GM12873 (cell line): ENCODE data around the gene RUBCNL.

Source experiments
- TF ChIP-seq, protein P1 (sequence below): IDR thresholded peaks from 2 replicates; pipeline ENCODE4 v1.5.1; 2012; ENCODE audit warnings: low read depth, mild to moderate bottlenecking, moderate library complexity, low read length, control low read depth; ENCODE audit not compliant: insufficient read depth; ENCODE audit errors: missing control alignments

RUBCNL gene

DNA sequence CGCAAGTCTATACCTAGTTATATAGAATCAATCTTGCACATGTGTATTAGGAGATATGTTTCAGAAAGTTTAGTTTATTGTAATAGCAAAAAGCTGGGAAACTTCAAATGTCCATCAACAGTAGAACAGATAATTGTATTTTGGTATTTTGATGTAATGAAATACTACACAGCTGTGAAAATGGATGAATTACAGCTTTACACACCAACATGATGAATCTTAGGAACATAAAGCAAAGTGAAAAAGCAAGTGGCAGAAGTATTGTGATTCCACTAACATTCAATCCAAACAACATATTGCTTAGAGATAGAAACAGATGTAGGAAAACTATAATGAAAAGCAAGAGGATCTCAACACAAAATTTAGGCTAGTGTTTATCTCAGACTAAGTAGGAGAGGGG, 72.5 kb downstream of the RUBCNL start:
- TF ChIP-seq, protein P1, sequence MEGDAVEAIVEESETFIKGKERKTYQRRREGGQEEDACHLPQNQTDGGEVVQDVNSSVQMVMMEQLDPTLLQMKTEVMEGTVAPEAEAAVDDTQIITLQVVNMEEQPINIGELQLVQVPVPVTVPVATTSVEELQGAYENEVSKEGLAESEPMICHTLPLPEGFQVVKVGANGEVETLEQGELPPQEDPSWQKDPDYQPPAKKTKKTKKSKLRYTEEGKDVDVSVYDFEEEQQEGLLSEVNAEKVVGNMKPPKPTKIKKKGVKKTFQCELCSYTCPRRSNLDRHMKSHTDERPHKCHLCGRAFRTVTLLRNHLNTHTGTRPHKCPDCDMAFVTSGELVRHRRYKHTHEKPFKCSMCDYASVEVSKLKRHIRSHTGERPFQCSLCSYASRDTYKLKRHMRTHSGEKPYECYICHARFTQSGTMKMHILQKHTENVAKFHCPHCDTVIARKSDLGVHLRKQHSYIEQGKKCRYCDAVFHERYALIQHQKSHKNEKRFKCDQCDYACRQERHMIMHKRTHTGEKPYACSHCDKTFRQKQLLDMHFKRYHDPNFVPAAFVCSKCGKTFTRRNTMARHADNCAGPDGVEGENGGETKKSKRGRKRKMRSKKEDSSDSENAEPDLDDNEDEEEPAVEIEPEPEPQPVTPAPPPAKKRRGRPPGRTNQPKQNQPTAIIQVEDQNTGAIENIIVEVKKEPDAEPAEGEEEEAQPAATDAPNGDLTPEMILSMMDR: no peak

DNA sequence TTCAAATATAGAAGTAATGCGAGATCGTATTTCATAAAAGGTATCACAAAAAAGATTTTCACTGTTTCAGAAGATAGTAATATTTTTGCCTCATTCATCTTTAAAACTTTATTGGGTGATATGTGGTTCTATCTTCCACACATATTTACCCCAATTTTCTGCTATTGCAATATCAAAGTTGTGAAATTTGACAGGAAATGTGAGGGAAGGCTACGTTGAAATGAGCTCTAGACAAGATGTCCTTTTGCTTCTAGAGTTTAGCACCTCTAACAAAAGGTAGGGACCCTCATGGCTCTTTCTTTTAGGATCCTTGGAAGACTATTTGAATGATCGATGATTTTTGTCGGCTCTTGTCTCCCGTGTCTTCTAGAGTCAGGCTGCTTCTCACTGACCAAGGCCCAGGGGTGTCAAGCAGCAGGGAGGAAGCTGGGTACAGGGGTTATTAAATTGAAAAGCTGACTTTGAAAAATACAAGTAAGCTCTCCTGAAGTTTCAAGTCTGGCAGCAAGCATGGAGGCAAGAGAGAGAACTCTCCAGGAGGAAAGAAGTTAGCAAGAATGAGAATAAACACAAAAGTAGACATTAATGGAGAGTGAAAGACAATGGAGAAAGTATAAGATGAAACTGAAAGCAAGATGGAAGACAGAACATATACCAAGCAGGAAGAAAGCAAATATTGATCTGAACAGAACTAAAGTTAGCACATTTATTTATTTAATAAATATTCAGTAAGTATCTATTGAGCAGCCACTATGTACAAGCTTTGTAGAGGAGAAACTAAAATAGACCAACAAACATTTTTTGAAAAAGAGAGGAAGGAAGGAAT, 73.4 kb downstream of the RUBCNL start:
- TF ChIP-seq, protein P1: no peak

DNA sequence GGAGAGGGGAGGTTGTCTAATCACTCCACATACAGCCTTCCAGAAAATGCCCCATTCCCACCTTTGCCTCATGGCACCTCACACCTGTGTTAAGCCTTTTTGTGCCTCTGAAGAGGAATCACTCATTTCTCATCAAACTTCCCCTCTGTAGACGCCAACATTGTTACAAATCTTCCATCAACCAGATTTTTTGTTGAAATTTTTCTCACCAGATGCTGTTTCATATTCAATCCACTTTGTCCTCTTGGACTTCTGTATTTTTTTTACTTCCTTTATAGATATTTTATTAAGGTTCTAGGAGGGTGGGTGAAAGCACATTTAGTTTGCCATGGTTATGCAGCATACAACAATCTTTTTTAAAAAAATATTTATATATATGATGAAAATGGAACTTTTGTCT, 74.0 kb downstream of the RUBCNL start:
- TF ChIP-seq, protein P1: no peak

DNA sequence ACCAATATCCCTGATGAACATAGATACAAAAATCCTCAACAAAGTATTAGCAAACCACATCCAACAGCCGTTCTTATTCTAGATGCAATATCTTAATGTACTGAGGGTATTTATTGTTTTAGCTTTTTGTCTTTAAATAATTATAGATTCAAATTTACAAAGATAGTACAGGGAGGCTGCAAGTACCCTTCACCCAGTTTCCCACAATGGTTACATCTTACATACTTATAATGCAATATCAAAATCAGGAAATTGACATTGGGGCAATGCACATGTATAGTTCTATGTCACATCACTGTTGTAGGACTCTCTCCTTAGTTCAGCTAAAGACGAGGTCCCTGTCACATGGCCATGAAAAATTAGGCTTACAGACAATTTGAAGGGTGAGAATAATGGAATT, 75.8 kb downstream of the RUBCNL start:
- TF ChIP-seq, protein P1: no peak

DNA sequence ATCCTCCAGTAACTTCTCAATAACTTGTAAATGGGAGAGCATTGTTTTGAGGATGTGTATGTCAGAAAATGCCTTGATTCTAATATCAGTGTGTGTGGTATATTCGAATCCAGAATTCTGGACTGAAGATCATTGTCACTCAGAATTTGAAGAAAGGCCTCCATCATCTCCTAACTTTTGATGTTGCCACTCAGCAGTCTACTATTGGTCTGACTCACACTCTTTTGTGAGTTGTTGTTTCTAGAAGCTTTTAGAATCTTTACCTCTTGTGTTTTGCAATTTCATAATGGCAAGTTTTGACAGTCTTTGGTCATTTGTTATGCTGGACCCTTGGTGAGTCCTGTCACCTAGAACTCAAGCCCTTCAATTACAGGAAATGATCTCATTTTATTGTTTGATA, 77.0 kb downstream of the RUBCNL start:
- TF ChIP-seq, protein P1: no peak

DNA sequence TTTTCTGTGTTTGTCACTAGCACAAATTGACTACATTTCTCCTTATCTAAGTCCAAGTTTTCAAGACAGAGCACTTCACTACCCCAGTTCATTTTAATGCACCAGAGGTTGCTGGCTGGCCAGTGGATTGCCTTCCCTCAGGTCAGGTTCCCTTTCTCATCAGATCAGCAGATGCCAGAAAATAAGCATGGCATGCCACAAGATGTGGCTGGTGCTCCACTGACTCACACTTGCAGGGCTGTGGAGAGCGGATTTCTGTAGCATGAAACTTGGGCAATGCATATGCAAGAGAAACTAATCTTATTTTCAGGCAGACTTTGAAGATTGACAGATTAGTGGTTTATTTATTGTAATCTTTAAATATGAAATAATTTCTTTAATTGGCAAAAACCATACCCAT, 79.5 kb downstream of the RUBCNL start:
- TF ChIP-seq, protein P1: no peak

DNA sequence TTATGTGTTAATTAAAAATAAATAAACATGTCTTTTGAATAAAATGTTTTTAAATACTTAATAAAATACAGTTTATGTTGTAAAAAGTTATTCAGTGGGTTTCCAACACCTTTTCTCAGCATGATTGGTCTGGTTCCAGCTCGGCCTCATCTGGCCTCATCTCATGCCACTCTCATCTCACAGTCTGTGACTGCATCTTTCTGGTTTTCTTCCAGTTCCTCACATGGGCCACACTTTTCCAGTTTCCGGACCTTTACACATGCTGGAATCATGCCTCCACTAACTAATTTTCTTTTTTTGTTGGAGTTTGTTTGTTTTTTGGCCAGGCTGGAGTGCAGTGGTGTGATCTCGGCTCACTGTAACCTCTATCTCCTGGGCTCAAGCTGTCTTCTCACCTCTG, 82.5 kb downstream of the RUBCNL start:
- TF ChIP-seq, protein P1: no peak
